PFSK-1 (cell line): ENCODE measurements around the gene COMMD9.

Experiments
- POLR2AphosphoS5 ChIP-seq: IDR thresholded peaks from 2 replicates; pipeline ENCODE4 v1.6.1; 2012; ENCODE audit warnings: low read depth, mild to moderate bottlenecking, control low read depth, low read length, moderate library complexity
- REST ChIP-seq, 2 experiments: IDR thresholded peaks; 2 replicates each; pipeline versions ENCODE4 v1.6.1 to v1.8.0; 2011 to 2012; ENCODE audit warnings: low read depth in 2 of 2, low read length in 2 of 2, control low read depth in 1 of 2, inconsistent platforms in 1 of 2, mild to moderate bottlenecking in 1 of 2, moderate library complexity in 1 of 2; ENCODE audit not compliant: insufficient read depth in 1 of 2
- SIN3A ChIP-seq: IDR thresholded peaks from 2 replicates; pipeline ENCODE4 v1.6.1; 2012; ENCODE audit warnings: mild to moderate bottlenecking, low read length, moderate library complexity, borderline replicate concordance; ENCODE audit not compliant: insufficient read depth
- TAF1 ChIP-seq: IDR thresholded peaks from 2 replicates; pipeline ENCODE4 v1.6.1; 2012; ENCODE audit warnings: low read length, control low read depth, borderline replicate concordance; ENCODE audit not compliant: insufficient read depth

DNA sequence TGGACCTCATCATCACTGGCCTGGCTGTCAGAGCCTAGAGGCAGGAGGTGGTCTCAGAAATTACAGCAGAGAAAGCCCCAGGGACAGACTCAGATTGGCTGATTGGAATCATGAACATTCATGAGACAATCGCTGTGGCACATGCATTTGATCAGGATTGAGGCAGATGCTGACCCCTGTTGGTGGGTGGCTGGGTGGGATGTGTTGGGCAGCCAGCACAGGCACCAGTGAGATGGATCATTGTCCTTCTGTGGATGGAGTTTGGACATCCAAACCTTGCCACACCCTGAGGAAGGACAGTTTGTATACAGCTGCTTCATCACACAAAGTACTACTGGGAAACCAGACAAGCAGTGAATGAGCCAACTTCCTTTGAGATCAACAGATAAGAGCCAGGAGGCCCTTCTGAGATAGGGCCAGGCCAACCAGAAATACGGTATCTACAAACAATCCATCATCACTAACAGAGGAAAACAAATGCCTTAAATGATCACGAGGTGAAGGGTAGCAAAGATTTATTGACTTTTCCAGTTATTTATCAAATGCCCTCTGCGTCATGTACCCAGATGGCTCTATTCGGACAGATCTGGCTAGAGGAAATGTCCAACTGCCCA is 17.3 kb downstream of the COMMD9 start:
- no peak for TF ChIP-seq POLR2AphosphoS5
- no peak for TF ChIP-seq TAF1
- TF ChIP-seq SIN3A: 0 out of 2 replicates have a peak, but pooled peaks have one; percentile 27
- TF ChIP-seq REST (IDR thresholded peaks at IDR 0.05; ENCODE audit: insufficient read depth in 1 of 2, low read depth in 2 of 2, low read length in 2 of 2): no peak
